B cell (primary cell): ENCODE data around the gene ARFGEF2. TPM values are rescaled to one million over a fixed set of nuclear protein-coding genes. Genes with fewer than 3 reads are reported as not detected.

ENCODE experiments used
- ATAC-seq: fragments of 200-7000 bp; cut with Tn5 transposase; one replicate; pipeline ENCODE4 v1.10.0; 2021; ENCODE audit warnings: low read depth, mild to moderate bottlenecking, moderate number of reproducible peaks, moderate library complexity
- CTCF ChIA-PET: fragments of 350-600 bp; sonication (Branson Sonifier 250); formaldehyde crosslinking; loops from one replicate; lab custom pipeline; 2021; ENCODE audit warnings: antibody characterized with exemption, inconsistent platforms; lab: Charles Lee
- POLR2A ChIA-PET: fragments of 350-600 bp; sonication (Branson Sonifier 250); formaldehyde crosslinking; loops from one replicate; lab custom pipeline; 2021; ENCODE audit warnings: antibody characterized with exemption; lab: Charles Lee
- DNase-seq: peaks from one replicate; pipeline ENCODE4 v3.0.0; 2013
- H2AFZ ChIP-seq: 2 replicates; pipeline ENCODE4 v1.6.1; 2012; ENCODE audit warnings: mild to moderate bottlenecking, low read depth, low read length; ENCODE audit not compliant: insufficient read depth, poor library complexity, severe bottlenecking
- H3K27ac ChIP-seq, 2 donors: 1 replicate in 1 of 2; 2 replicates in 1 of 2; pipeline ENCODE4 v1.5.1; 2012 to 2013; ENCODE audit warnings: low read length in 2 of 2, mild to moderate bottlenecking in 2 of 2, moderate library complexity in 1 of 2
- H3K27me3 ChIP-seq, 4 experiments: fragments of 200-600 bp in 1 of 4; sonication (generic) in 1 of 4; replicated peaks in 1 of 4; 1 replicate in 2 of 4; 2 replicates in 2 of 4; pipeline versions ENCODE4 v1.6.1 to v1.7.0; 2013 to 2016; ENCODE audit warnings: low read length in 3 of 4, mild to moderate bottlenecking in 2 of 4, mixed read lengths in 1 of 4, moderate library complexity in 1 of 4; ENCODE audit not compliant: insufficient read depth in 4 of 4, control insufficient read depth in 3 of 4; ENCODE audit errors: control extremely low read depth in 1 of 4
- H3K36me3 ChIP-seq, 2 experiments: replicated peaks in 1 of 2; 1 replicate in 1 of 2; 2 replicates in 1 of 2; pipeline versions ENCODE4 v1.6.1 to v1.7.1; 2013; ENCODE audit warnings: low read length in 1 of 2; ENCODE audit not compliant: insufficient read depth in 2 of 2, control insufficient read depth in 1 of 2; ENCODE audit errors: control extremely low read depth in 1 of 2, extremely low read depth in 1 of 2
- H3K4me1 ChIP-seq, 2 donors: fragments of 200-600 bp in 1 of 2; sonication (generic) in 1 of 2; 1 replicate in 1 of 2; 2 replicates in 1 of 2; pipeline versions ENCODE4 v1.5.1 to v1.6.1; 2013 to 2017; ENCODE audit warnings: low read length in 2 of 2; ENCODE audit not compliant: control insufficient read depth in 2 of 2, insufficient read depth in 2 of 2
- H3K4me2 ChIP-seq: replicated peaks from 2 replicates; pipeline ENCODE3; 2012; ENCODE audit warnings: mild to moderate bottlenecking, low read depth, low read length; ENCODE audit not compliant: poor library complexity, severe bottlenecking
- H3K4me3 ChIP-seq, 5 experiments: fragments of 200-600 bp in 1 of 5; sonication (generic) in 1 of 5; 1 replicate in 3 of 5; 2 replicates in 2 of 5; pipeline versions ENCODE4 v1.5.1 to v1.7.0; 2011 to 2016; ENCODE audit warnings: low read length in 4 of 5, mild to moderate bottlenecking in 4 of 5, low read depth in 2 of 5, control low read depth in 1 of 5, moderate library complexity in 1 of 5; ENCODE audit not compliant: insufficient read depth in 1 of 5; ENCODE audit errors: control extremely low read depth in 1 of 5, extremely low read depth in 1 of 5
- H3K79me2 ChIP-seq: fragments of 200-600 bp; sonication (generic); one replicate; pipeline ENCODE4 v1.6.0; 2016; ENCODE audit warnings: low read length; ENCODE audit not compliant: control insufficient read depth, insufficient read depth
- H3K9ac ChIP-seq: fragments of 200-600 bp; sonication (generic); 2 replicates; pipeline ENCODE4 v1.6.1; 2017; ENCODE audit warnings: mild to moderate bottlenecking, low read length, moderate library complexity
- H3K9me3 ChIP-seq, 3 donors: one replicate each; pipeline versions ENCODE4 v1.6.1 to v1.7.1; 2013; ENCODE audit warnings: low read length in 2 of 3; ENCODE audit not compliant: control insufficient read depth in 2 of 3, insufficient read depth in 1 of 3; ENCODE audit errors: control extremely low read depth in 1 of 3
- H4K20me1 ChIP-seq: 2 replicates; pipeline ENCODE4 v1.6.0; 2012; ENCODE audit warnings: mild to moderate bottlenecking, low read length; ENCODE audit not compliant: insufficient read depth, control insufficient read depth, poor library complexity, severe bottlenecking
- H3K27ac Mint-ChIP-seq: one replicate; pipeline ENCODE4 v1.8.0; 2021; ENCODE audit warnings: mixed read lengths
- H3K27me3 Mint-ChIP-seq: one replicate; pipeline ENCODE4 v1.8.0; 2021; ENCODE audit warnings: mixed read lengths
- H3K4me1 Mint-ChIP-seq: one replicate; pipeline ENCODE4 v1.8.0; 2021; ENCODE audit warnings: mixed read lengths
- H3K4me3 Mint-ChIP-seq: one replicate; pipeline ENCODE4 v1.8.0; 2021; ENCODE audit warnings: mixed read lengths
- H3K9me3 Mint-ChIP-seq: one replicate; pipeline ENCODE4 v1.8.0; 2022; ENCODE audit warnings: mixed read lengths; ENCODE audit not compliant: insufficient read depth
- EZH2 ChIP-seq: IDR thresholded peaks from 2 replicates; pipeline ENCODE4 v1.6.1; 2012; ENCODE audit warnings: borderline replicate concordance, low read depth, mild to moderate bottlenecking, moderate library complexity, low read length; ENCODE audit not compliant: insufficient read depth, poor library complexity, severe bottlenecking
- WGBS: methylation state at CpG from one replicate; pipeline ENCODE4 v1.1.5; 2013; ENCODE audit warnings: missing lambda C conversion rate; ENCODE audit not compliant: insufficient coverage; 5-methylcytosine and 5-hydroxymethylcytosine counted together
- intact Hi-C: fragments of 100-400 bp; cut with micrococcal nuclease; formaldehyde crosslinking; loops from one replicate; pipeline ENCODE4 v1.10.0; 2022
- polyA plus RNA-seq: library from polyadenylated mRNA; depleted of rRNA; stranded (reverse); fragments of >200 nt; gene quantifications from 2 replicates; pipeline ENCODE4 v1.2.3, GENCODE V29; 2012
- total RNA-seq, 2 donors: library from RNA; stranded (reverse); fragments of 120-200 nt in 1 of 2; gene quantifications; 1 replicate in 1 of 2; 2 replicates in 1 of 2; pipeline versions ENCODE4 v1.2.3 to v1.2.4, GENCODE V29; 2013 to 2022
- TF ChIP-seq, protein P1 (sequence below): fragments of 200-600 bp; IDR thresholded peaks from one replicate; pipeline ENCODE4 v1.8.0; 2022; ENCODE audit warnings: antibody characterized with exemption, mild to moderate bottlenecking

Gene ARFGEF2
- total and polyA plus RNA-seq, 2 donors (not counting 1 experiment from before 2014, with no cell fraction given), result 10.8 to 34.3 TPM

DNA sequence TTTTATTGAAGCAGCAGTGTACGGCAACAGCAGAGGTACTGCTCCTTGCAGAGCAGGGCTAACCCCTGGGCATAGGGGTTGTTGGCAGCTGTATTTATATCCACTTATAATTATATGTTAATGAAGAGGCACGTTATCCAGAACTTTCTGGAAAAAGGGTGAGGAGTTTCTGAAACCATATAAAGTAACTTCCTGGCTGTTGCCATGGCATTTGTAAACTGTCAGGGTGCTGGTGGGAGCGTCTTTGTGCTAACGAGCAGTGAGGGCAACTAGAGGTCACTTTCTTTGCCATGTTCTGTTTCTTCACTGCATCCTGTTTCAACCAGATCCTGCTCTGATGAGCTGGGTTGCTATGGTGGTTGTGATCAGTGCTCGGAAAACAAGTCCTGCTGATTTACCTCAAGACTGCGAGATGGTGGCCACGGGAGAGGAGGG, 11.1 kb upstream of the ARFGEF2 start:
- 88% methylated on average over 5 of the region's 7 CpGs for WGBS
- peaks cover 8% of the 10 kb centered on the region for H4K20me1 ChIP-seq
- H3K4me3 Mint-ChIP-seq, result no peak overlapping the region
- H3K9ac ChIP-seq, result no peak overlapping the region
- peaks cover 27 to 36% of the 10 kb centered on the region in 2 donors for H3K4me1 ChIP-seq
- peaks cover 30% of the 10 kb centered on the region for H3K4me1 Mint-ChIP-seq
- H3K27ac Mint-ChIP-seq, result peak overlapping the region; percentile 68
- DNase-seq, result peak; percentile 53
- H3K4me3 ChIP-seq, result no peak overlapping the region
- ChIA-PET CTCF (interaction anchor here (0.8 to 10.8 kb wide), 3 partner anchors 16 to 253 kb away, joined by 3 to 297 read pairs (median 4); no protein-coding TSS in a partner anchor), POLR2A (no interaction called here)
- no peaks in the 10 kb centered on the region for H3K36me3 ChIP-seq
- H2AFZ ChIP-seq, result no peak overlapping the region
- no peak overlapping the region for H3K4me2 ChIP-seq
- no peaks in the 10 kb centered on the region for H3K27me3 Mint-ChIP-seq
- ATAC-seq, result no peak
- H3K27ac ChIP-seq, result peak overlapping the region in 1 of 2 donors; percentile 46
- no peak for TF ChIP-seq EZH2
- TF ChIP-seq, protein P1, sequence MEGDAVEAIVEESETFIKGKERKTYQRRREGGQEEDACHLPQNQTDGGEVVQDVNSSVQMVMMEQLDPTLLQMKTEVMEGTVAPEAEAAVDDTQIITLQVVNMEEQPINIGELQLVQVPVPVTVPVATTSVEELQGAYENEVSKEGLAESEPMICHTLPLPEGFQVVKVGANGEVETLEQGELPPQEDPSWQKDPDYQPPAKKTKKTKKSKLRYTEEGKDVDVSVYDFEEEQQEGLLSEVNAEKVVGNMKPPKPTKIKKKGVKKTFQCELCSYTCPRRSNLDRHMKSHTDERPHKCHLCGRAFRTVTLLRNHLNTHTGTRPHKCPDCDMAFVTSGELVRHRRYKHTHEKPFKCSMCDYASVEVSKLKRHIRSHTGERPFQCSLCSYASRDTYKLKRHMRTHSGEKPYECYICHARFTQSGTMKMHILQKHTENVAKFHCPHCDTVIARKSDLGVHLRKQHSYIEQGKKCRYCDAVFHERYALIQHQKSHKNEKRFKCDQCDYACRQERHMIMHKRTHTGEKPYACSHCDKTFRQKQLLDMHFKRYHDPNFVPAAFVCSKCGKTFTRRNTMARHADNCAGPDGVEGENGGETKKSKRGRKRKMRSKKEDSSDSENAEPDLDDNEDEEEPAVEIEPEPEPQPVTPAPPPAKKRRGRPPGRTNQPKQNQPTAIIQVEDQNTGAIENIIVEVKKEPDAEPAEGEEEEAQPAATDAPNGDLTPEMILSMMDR, result no peak
- no peaks in the 10 kb centered on the region for H3K79me2 ChIP-seq
- no peaks in the 10 kb centered on the region for H3K27me3 ChIP-seq
- H3K9me3 ChIP-seq, result peaks cover 0 to 20% (median 4%) of the 10 kb centered on the region in 3 donors
- intact Hi-C loops, result no loop called here
- peaks cover 4% of the 10 kb centered on the region for H3K9me3 Mint-ChIP-seq

GRCh38 chr20:48912065-48912464, 9.4 kb upstream of the ARFGEF2 start:
- POLR2A ChIA-PET, result interaction anchor here (0.5 to 0.6 kb wide), 2 partner anchors 12 to 1496 kb away, joined by 4 to 9 read pairs; no protein-coding TSS in a partner anchor

More at GRCh38 chr20:48912065-48912464, 9.4 kb upstream of the ARFGEF2 start:
- Histone ChIP-seq H3K4me3 (peak overlapping the region in 1 of 5 experiments; percentile 4), H3K36me3 (no peaks in the 10 kb centered on the region), H3K79me2 (no peaks in the 10 kb centered on the region), H3K4me1 (peaks cover 27 to 36% of the 10 kb centered on the region in 2 donors), H3K27me3 (no peaks in the 10 kb centered on the region), H3K4me2 (peak overlapping the region; percentile 60), H3K9ac (peak overlapping the region; percentile 27), H2AFZ (no peak overlapping the region), H3K27ac (peak overlapping the region in 1 of 2 donors; percentile 77), H4K20me1 (peaks cover 8% of the 10 kb centered on the region), H3K9me3 (peaks cover 0 to 20% (median 4%) of the 10 kb centered on the region in 3 donors)
- Mint-ChIP-seq H3K4me3 (peak overlapping the region; percentile 33), H3K4me1 (peaks cover 30% of the 10 kb centered on the region), H3K27ac (peak overlapping the region; percentile 77), H3K9me3 (peaks cover 4% of the 10 kb centered on the region), H3K27me3 (no peaks in the 10 kb centered on the region)
- ATAC-seq (peak; percentile 94), DNase-seq (peak; percentile 87)
- no peak for TF ChIP-seq EZH2
- TF ChIP-seq, protein P1, result no peak
- 3% methylated on average over 4 of the region's 4 CpGs for WGBS
- intact Hi-C loops, result loop anchor here (2.0 kb wide), 1 partner anchor 65 kb away; no protein-coding TSS in a partner anchor
- CTCF ChIA-PET, result interaction anchor here (10.8 kb wide), 1 partner anchor 255 kb away, joined by 297 read pairs; no protein-coding TSS in a partner anchor
